ENCODE measurements around the gene SMYD3. TPM values are rescaled to one million over a fixed set of nuclear protein-coding genes. Genes with fewer than 3 reads are reported as not detected.

The SMYD3 gene
- total and polyA plus RNA-seq, 10 of the 15 experiments (the other 5 are each of a cell fraction or from before 2014, with no cell fraction given), result 18.3 to 54.0 (median 24.8) TPM

DNA sequence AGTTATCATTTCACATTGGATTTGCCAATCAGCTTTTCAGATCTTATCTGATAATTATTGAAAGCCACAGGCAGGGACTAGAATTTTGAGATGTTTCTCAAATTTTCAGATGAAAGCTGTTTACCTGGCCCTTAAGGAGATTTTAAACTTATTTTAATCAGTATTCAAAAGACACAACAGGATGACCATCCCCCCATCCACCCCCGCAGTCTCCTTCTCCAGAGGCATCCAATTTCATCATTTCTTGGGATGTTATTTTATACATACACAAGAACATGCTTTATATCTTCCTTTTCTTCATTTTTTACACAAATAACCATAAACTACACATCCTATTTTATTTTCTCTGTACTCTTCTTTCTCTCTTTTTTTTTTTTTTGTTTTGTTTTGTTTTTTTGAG, 470.9 kb downstream of the SMYD3 start (continued):
- TF ChIP-seq, protein P1, sequence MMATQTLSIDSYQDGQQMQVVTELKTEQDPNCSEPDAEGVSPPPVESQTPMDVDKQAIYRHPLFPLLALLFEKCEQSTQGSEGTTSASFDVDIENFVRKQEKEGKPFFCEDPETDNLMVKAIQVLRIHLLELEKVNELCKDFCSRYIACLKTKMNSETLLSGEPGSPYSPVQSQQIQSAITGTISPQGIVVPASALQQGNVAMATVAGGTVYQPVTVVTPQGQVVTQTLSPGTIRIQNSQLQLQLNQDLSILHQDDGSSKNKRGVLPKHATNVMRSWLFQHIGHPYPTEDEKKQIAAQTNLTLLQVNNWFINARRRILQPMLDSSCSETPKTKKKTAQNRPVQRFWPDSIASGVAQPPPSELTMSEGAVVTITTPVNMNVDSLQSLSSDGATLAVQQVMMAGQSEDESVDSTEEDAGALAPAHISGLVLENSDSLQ (IDR thresholded peaks at IDR 0.05), result no peak

DNA sequence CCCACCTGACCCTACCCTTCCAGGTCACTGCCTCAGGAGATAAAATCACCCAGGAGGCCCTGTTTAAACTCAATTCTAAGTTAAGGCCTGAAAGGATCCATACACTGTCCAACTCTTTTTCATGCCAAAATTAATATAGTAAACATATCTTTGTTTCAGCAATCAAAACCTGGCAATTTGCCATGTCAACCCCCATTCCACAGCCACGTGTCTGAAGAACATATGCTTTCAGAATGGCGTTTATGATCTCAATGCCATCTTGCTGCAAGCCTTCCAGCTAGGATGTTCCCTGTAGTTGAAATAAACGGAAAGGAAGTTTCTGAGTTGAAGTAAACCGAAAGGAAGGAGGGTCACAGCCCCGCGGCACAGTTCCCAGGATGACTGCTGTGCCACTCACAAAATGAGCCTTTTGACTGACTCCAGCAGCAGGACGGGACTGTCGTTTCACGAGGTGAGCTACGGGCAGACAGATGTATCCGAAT, 472.0 kb downstream of the SMYD3 start:
- in situ Hi-C loops (cut with MboI) (no loop called here), intact Hi-C loops (cut with micrococcal nuclease; ENCODE audit: unreplicated experiment) (no loop called here)
- ATAC-seq (no peak), FAIRE-seq (no peak), DNase-seq (ENCODE audit: low read depth, low spot score) (no peak)
- Histone ChIP-seq H3K36me3 (ENCODE audit: control insufficient read depth in 2 of 2, insufficient read depth in 2 of 2, low read length in 1 of 2) (no peaks in the 10 kb centered on the region), H3K27me3 (replicated peaks in 1 of 2; ENCODE audit: control insufficient read depth in 2 of 2, insufficient read depth in 2 of 2, low read length in 1 of 2) (no peaks in the 10 kb centered on the region), H3K27ac (ENCODE audit: control insufficient read depth, insufficient read depth) (no peak overlapping the region), H2AFZ (ENCODE audit: control insufficient read depth, low read depth, low read length) (no peak overlapping the region), H3K4me2 (ENCODE audit: control insufficient read depth, insufficient read depth) (no peak overlapping the region), H3K9ac (ENCODE audit: control insufficient read depth, insufficient read depth, low read length) (no peak overlapping the region), H3K9me3 (replicated peaks; ENCODE audit: control insufficient read depth, insufficient read depth, low read length) (no peaks in the 10 kb centered on the region), H3K4me1 (ENCODE audit: control insufficient read depth, insufficient read depth, low read length) (no peaks in the 10 kb centered on the region), H3K4me3 (no peak overlapping the region), H3K79me2 (ENCODE audit: control insufficient read depth, insufficient read depth, low read length) (no peaks in the 10 kb centered on the region), H4K20me1 (ENCODE audit: control insufficient read depth, insufficient read depth) (no peaks in the 10 kb centered on the region)
- POLR2A ChIA-PET, result no interaction called here
- SMC1A ChIA-PET (ENCODE audit: uncharacterized antibody, unreplicated experiment), result no interaction called here
- CTCF ChIA-PET, result no interaction called here
- 86% methylated on average over 11 of the region's 11 CpGs for WGBS (ENCODE audit: insufficient coverage, insufficient replicate concordance, low lambda C conversion rate, missing lambda C conversion rate)
- no TSS peak for BruUV-seq (replicated peaks)
- RAD21 ChIA-PET (ENCODE audit: unreplicated experiment), result no interaction called here
- TF ChIP-seq PAX5 (IDR thresholded peaks at IDR 0.05; ENCODE audit: borderline replicate concordance, low read depth, low read length), result no peak
- TF ChIP-seq TCF3 (IDR thresholded peaks at IDR 0.05; ENCODE audit: borderline replicate concordance, insufficient read depth, low read depth, low read length), result no peak
- TF ChIP-seq POLR2AphosphoS5 (IDR thresholded peaks at IDR 0.05; ENCODE audit: low read length), result no peak
- TF ChIP-seq ZSCAN29 (IDR thresholded peaks at IDR 0.05), result no peak
- TF ChIP-seq, protein P2, sequence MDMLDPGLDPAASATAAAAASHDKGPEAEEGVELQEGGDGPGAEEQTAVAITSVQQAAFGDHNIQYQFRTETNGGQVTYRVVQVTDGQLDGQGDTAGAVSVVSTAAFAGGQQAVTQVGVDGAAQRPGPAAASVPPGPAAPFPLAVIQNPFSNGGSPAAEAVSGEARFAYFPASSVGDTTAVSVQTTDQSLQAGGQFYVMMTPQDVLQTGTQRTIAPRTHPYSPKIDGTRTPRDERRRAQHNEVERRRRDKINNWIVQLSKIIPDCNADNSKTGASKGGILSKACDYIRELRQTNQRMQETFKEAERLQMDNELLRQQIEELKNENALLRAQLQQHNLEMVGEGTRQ (IDR thresholded peaks at IDR 0.05; ENCODE audit: borderline replicate concordance, low read depth, low read length), result no peak
- TF ChIP-seq, protein P3, sequence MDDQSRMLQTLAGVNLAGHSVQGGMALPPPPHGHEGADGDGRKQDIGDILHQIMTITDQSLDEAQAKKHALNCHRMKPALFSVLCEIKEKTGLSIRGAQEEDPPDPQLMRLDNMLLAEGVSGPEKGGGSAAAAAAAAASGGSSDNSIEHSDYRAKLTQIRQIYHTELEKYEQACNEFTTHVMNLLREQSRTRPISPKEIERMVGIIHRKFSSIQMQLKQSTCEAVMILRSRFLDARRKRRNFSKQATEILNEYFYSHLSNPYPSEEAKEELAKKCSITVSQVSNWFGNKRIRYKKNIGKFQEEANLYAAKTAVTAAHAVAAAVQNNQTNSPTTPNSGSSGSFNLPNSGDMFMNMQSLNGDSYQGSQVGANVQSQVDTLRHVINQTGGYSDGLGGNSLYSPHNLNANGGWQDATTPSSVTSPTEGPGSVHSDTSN (IDR thresholded peaks at IDR 0.05; ENCODE audit: insufficient replicate concordance, low read depth, low read length), result no peak
- TF ChIP-seq GATAD2B (conservative IDR thresholded peaks at IDR 0.05; ENCODE audit: low read depth), result no peak
- TF ChIP-seq, protein P4, sequence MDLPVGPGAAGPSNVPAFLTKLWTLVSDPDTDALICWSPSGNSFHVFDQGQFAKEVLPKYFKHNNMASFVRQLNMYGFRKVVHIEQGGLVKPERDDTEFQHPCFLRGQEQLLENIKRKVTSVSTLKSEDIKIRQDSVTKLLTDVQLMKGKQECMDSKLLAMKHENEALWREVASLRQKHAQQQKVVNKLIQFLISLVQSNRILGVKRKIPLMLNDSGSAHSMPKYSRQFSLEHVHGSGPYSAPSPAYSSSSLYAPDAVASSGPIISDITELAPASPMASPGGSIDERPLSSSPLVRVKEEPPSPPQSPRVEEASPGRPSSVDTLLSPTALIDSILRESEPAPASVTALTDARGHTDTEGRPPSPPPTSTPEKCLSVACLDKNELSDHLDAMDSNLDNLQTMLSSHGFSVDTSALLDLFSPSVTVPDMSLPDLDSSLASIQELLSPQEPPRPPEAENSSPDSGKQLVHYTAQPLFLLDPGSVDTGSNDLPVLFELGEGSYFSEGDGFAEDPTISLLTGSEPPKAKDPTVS (IDR thresholded peaks at IDR 0.05; ENCODE audit: low read depth, low read length), result no peak
- TF ChIP-seq CREM (IDR thresholded peaks at IDR 0.05; ENCODE audit: low read depth), result no peak
